PC-3 (cell line): Measurements from ENCODE around the gene IQCF6. TPM values are rescaled to one million over a fixed set of nuclear protein-coding genes. Genes with fewer than 3 reads are reported as not detected.

Source experiments
- ATAC-seq: fragments of 200-7000 bp; cut with Tn5 transposase; 2 replicates; pipeline ENCODE4 v1.9.1; 2020; ENCODE audit warnings: mild to moderate bottlenecking, moderate library complexity
- BruUV-seq: library from RNA; stranded (reverse); fragments of 400-500 nt; replicated peaks from 2 replicates; lab custom pipeline; 2021; lab: Mats Ljungman, UMichigan
- CTCF ChIA-PET: fragments of 300-600 bp; sonication (Branson Sonifier 250); formaldehyde crosslinking; loops from one replicate; lab custom pipeline; 2022; ENCODE audit warnings: antibody characterized with exemption; lab: Charles Lee
- POLR2A ChIA-PET: fragments of 300-600 bp; sonication (Branson Sonifier 250); formaldehyde crosslinking; loops from one replicate; lab custom pipeline; 2022; ENCODE audit warnings: antibody characterized with exemption; ENCODE audit not compliant: unreplicated experiment; lab: Charles Lee
- DNase-seq: peaks from one replicate; pipeline ENCODE4 v3.0.0-alpha.2; 2015
- H2AFZ ChIP-seq: fragments of 300-600 bp; sonication (generic); 2 replicates; pipeline ENCODE4 v1.6.0; 2016; ENCODE audit warnings: antibody characterized with exemption, low read length
- H3F3A ChIP-seq: fragments of 300-600 bp; sonication (generic); one replicate; pipeline ENCODE4 v1.6.0; 2017; ENCODE audit warnings: antibody characterized with exemption, low read length, control low read depth, mild to moderate bottlenecking; ENCODE audit not compliant: unreplicated experiment
- H3K27ac ChIP-seq: fragments of 300-600 bp; sonication (generic); 2 replicates; pipeline ENCODE4 v1.5.1; 2016; ENCODE audit warnings: mild to moderate bottlenecking, low read length
- H3K27me3 ChIP-seq: fragments of 300-600 bp; sonication (generic); 2 replicates; pipeline ENCODE4 v1.6.1; 2016; ENCODE audit warnings: low read length, mixed read lengths
- H3K36me3 ChIP-seq: fragments of 300-600 bp; sonication (generic); 2 replicates; pipeline ENCODE4 v1.6.1; 2016; ENCODE audit warnings: low read depth, mixed run types, low read length, mixed read lengths
- H3K4me1 ChIP-seq: fragments of 300-600 bp; sonication (generic); 2 replicates; pipeline ENCODE4 v1.5.1; 2016; ENCODE audit warnings: low read length; ENCODE audit not compliant: insufficient read depth
- H3K4me2 ChIP-seq: fragments of 300-600 bp; sonication (generic); 2 replicates; pipeline ENCODE4 v1.6.0; 2016; ENCODE audit warnings: low read length
- H3K4me3 ChIP-seq: fragments of 300-600 bp; sonication (generic); 2 replicates; pipeline ENCODE4 v1.5.1; 2016; ENCODE audit warnings: mild to moderate bottlenecking, low read length, mixed read lengths
- H3K79me2 ChIP-seq: fragments of 300-600 bp; sonication (generic); 2 replicates; pipeline ENCODE4 v1.6.1; 2017; ENCODE audit warnings: low read length, mixed read lengths
- H3K9ac ChIP-seq: fragments of 300-600 bp; sonication (generic); 2 replicates; pipeline ENCODE4 v1.6.0; 2016; ENCODE audit warnings: mild to moderate bottlenecking, low read length
- H3K9me2 ChIP-seq: fragments of 300-600 bp; sonication (generic); replicated peaks from 2 replicates; pipeline ENCODE4 v1.6.1; 2016; ENCODE audit warnings: mixed run types, low read length, mixed read lengths
- H3K9me3 ChIP-seq: fragments of 300-600 bp; sonication (generic); 2 replicates; pipeline ENCODE4 v1.6.1; 2016; ENCODE audit warnings: low read length, mixed read lengths
- H4K20me1 ChIP-seq: fragments of 300-600 bp; sonication (generic); 2 replicates; pipeline ENCODE4 v1.6.1; 2016; ENCODE audit warnings: low read length, mixed read lengths
- CTCF ChIP-seq: fragments of 300-600 bp; sonication (generic); conservative IDR thresholded peaks from 2 replicates; pipeline ENCODE4 v1.5.1; 2017; ENCODE audit warnings: antibody characterized with exemption, low read depth, mild to moderate bottlenecking, low read length
- EZH2 ChIP-seq: fragments of 300-600 bp; sonication (generic); IDR thresholded peaks from one replicate; pipeline ENCODE4 v1.6.1; 2017; ENCODE audit warnings: antibody characterized with exemption, mild to moderate bottlenecking, low read length; ENCODE audit not compliant: unreplicated experiment
- EZH2phosphoT487 ChIP-seq: fragments of 300-600 bp; sonication (generic); IDR thresholded peaks from 2 replicates; pipeline ENCODE4 v1.6.1; 2018; ENCODE audit warnings: mild to moderate bottlenecking, antibody characterized with exemption, low read length, borderline replicate concordance
- intact Hi-C: fragments of 100-400 bp; cut with micrococcal nuclease; formaldehyde crosslinking; loops from 2 replicates; pipeline ENCODE4 v1.9.0; 2023
- total RNA-seq: library from RNA; depleted of rRNA; stranded (reverse); fragments of >200 nt; gene quantifications from 2 replicates; pipeline ENCODE4 v1.2.3, GENCODE V29; 2014

IQCF6 gene
- total RNA-seq, 1 experiment from 2014 or later, result not detected

DNA sequence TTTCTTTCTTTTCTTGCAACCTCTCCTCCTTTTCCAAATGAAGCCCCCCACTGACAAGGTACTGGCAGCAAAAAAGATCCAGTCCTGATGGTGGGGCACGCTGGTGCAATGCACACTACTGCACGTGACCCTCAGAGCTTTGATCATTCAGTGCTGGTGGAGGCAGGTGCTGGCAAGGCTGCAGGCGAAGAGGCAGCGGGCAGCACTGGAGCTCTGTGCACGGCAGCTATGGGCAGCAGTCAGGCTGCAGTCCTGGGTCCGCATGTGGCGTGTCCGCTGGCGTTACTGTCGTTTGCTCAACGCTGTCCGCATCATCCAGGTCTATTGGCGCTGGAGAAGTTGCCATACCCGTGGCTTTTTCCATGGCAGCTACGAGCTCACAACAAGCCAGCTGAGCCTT lies 40.1 kb upstream of the IQCF6 start:
- no peaks in the 10 kb centered on the region for H3K4me1 ChIP-seq

DNA sequence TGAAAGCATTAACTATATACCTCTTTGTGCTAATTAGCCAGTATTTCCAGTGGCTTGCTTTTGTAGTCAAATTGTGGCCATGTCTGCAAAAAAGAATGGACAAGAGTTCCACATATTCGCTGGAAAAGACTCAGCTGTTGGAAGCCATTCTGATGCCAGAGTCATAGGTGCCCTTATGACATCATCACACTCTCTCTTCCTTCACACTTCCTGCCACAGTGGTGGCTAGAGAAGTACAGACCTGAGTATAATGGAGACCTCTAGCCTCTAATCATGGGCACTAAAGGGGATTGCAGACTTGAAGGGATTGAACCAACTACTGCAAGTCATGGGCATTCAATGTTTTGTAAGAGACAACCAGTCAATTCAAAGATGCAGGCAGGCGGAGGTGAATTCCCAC lies 38.3 kb upstream of the IQCF6 start:
- Histone ChIP-seq H3K79me2 (no peaks in the 10 kb centered on the region), H3K27me3 (peaks cover 13% of the 10 kb centered on the region), H4K20me1 (no peaks in the 10 kb centered on the region), H3K9me2 (no peaks in the 10 kb centered on the region), H3F3A (no peaks in the 10 kb centered on the region), H2AFZ (no peak overlapping the region), H3K4me2 (no peak overlapping the region), H3K36me3 (no peaks in the 10 kb centered on the region), H3K4me3 (no peak overlapping the region), H3K9ac (no peak overlapping the region), H3K27ac (no peak overlapping the region), H3K4me1 (no peaks in the 10 kb centered on the region), H3K9me3 (no peaks in the 10 kb centered on the region)
- intact Hi-C loops, result no loop called here
- TF ChIP-seq EZH2phosphoT487 (no peak), CTCF (no peak), EZH2 (no peak)
- no peak for ATAC-seq
- no TSS peak for BruUV-seq
- no peak for DNase-seq
- ChIA-PET CTCF (interaction anchor here (0.6 kb wide), 1 partner anchor 1228 kb away, joined by 8 read pairs; no protein-coding TSS in a partner anchor), POLR2A (no interaction called here)

More for the DNA sequence above, 40.1 kb upstream of the IQCF6 start:
- POLR2A ChIA-PET, result no interaction called here
- H3K4me3 ChIP-seq, result no peak overlapping the region
- H3K9me3 ChIP-seq, result no peaks in the 10 kb centered on the region
- ATAC-seq, result no peak
- no peak overlapping the region for H3K4me2 ChIP-seq
- TF ChIP-seq CTCF, result no peak
- TF ChIP-seq EZH2phosphoT487, result no peak
- TF ChIP-seq EZH2, result no peak
- BruUV-seq, result no TSS peak
- H3K27ac ChIP-seq, result no peak overlapping the region
- no peak for DNase-seq
- H3K36me3 ChIP-seq, result no peaks in the 10 kb centered on the region
- H3K79me2 ChIP-seq, result no peaks in the 10 kb centered on the region
- H4K20me1 ChIP-seq, result no peaks in the 10 kb centered on the region
- CTCF ChIA-PET, result no interaction called here
- intact Hi-C loops, result no loop called here
- H3F3A ChIP-seq, result no peaks in the 10 kb centered on the region
- H3K9me2 ChIP-seq, result no peaks in the 10 kb centered on the region
- H2AFZ ChIP-seq, result no peak overlapping the region
- H3K9ac ChIP-seq, result no peak overlapping the region
- H3K27me3 ChIP-seq, result peaks cover 13% of the 10 kb centered on the region

DNA sequence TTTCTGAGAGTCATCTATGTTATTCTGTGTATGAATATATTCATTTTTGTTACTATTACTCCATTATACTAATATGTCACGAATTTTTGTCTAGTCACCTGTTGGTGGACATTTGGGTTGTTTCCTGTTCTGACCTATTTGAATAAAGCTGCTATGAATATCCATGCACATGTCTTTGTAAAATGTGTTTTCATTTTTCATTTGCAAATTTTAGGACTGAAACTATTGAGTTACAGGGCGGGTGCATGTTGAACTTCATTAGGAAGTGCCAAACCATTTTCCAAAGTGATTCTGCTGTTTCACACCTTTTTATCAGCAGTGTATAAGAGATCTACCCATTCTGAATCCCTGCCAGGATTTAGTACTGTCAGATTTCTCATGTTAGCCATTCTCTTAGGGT lies 37.7 kb upstream of the IQCF6 start:
- Histone ChIP-seq H3K27ac (no peak overlapping the region), H3K4me2 (no peak overlapping the region), H2AFZ (no peak overlapping the region), H3K9me3 (no peaks in the 10 kb centered on the region), H3K79me2 (no peaks in the 10 kb centered on the region), H3K9ac (no peak overlapping the region), H3K4me3 (no peak overlapping the region), H3K4me1 (no peaks in the 10 kb centered on the region), H3K27me3 (peaks cover 13% of the 10 kb centered on the region), H3K36me3 (no peaks in the 10 kb centered on the region), H3F3A (no peaks in the 10 kb centered on the region), H4K20me1 (no peaks in the 10 kb centered on the region), H3K9me2 (no peaks in the 10 kb centered on the region)
- POLR2A ChIA-PET, result no interaction called here
- CTCF ChIA-PET, result interaction anchor here (0.6 kb wide), 1 partner anchor 1228 kb away, joined by 8 read pairs; no protein-coding TSS in a partner anchor
- BruUV-seq, result no TSS peak
- no peak for TF ChIP-seq CTCF
- no peak for TF ChIP-seq EZH2phosphoT487
- TF ChIP-seq EZH2, result no peak
- intact Hi-C loops, result no loop called here
- no peak for DNase-seq
- no peak for ATAC-seq
